ENCODE results near the gene CGB7. TPM values are rescaled to one million over a fixed set of nuclear protein-coding genes. Genes with fewer than 3 reads are reported as not detected.
"Not testable (repeated sequence)": the region's sequence is repeated elsewhere in the genome, so short reads cannot be mapped to it uniquely, and the experiment has no call there.

CGB7 gene
- total RNA-seq, 6 experiments from 2014 or later, result not detected

GRCh38 chr19:49028686-49029085 lies 28.9 kb downstream of the CGB7 start:
- H3K27me3 ChIP-seq; H3K4me1 ChIP-seq; DNase-seq; H3K36me3 ChIP-seq; H3K4me3 ChIP-seq; intact Hi-C loops (cut with DNase I); H3K27ac ChIP-seq; H3K9me3 ChIP-seq; ATAC-seq: not testable (repeated sequence)
- WGBS (ENCODE audit: insufficient coverage, low coverage, low lambda C conversion rate, missing lambda C conversion rate), result 69% methylated on average over 3 of the region's 9 CpGs

DNA sequence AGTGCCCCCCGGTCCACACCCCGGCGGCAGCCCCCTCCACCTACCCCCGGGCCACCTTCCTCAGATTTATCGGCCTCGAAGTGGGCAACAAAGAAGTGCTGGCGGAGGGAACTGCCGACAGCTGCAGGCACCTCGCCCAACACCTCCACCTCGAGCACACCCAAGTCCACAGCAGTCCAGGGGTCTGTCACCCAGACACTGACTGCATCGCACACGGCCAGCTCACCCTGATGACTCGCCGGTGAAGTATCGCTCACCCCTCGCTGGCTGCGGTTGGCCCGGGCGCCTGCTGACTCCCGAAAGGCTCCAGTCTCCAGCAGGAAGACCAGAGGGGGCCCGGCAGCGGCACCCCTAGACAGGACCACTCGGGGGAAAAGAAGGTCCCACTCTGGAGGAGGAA lies 31.9 kb downstream of the CGB7 start:
- DNase-seq; H3K4me3 ChIP-seq; ATAC-seq; H3K4me1 ChIP-seq; intact Hi-C loops (cut with DNase I); H3K9me3 ChIP-seq; H3K27me3 ChIP-seq; H3K36me3 ChIP-seq; H3K27ac ChIP-seq: not testable (repeated sequence)
- 74% methylated on average over 11 of the region's 23 CpGs for WGBS (ENCODE audit: insufficient coverage, low coverage, low lambda C conversion rate, missing lambda C conversion rate)

DNA sequence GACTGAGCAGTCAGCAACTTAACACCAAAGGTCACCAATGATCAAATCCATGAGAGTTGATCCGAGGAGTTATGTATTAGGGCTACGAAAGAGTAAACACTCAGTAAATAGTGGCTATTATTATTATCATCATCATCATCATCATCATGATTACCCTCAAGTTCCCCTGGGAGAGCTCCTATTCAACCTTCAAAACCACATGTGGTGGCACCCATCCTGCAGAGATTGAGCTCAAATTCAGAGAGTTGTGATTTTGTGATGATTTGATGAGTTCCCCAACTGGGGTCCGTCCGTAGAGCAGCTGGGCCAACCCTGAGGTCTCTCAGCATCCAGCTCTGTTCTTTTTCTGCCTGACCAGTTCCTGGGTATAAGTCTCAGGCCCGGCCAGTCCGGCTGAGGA lies 32.5 kb downstream of the CGB7 start:
- ATAC-seq; H3K36me3 ChIP-seq; H3K9me3 ChIP-seq; DNase-seq; H3K27ac ChIP-seq; H3K4me1 ChIP-seq; H3K27me3 ChIP-seq; H3K4me3 ChIP-seq; intact Hi-C loops (cut with DNase I): not testable (repeated sequence)
- WGBS (ENCODE audit: insufficient coverage, low coverage, low lambda C conversion rate, missing lambda C conversion rate), result no CpG with 5 or more reads among the region's 6 CpGs

- DNase-seq; intact Hi-C loops (cut with DNase I); H3K4me1 ChIP-seq; H3K9me3 ChIP-seq; H3K27ac ChIP-seq; ATAC-seq; H3K36me3 ChIP-seq; H3K27me3 ChIP-seq; H3K4me3 ChIP-seq: not testable (repeated sequence)
- no CpG with 5 or more reads among the region's 15 CpGs for WGBS (ENCODE audit: insufficient coverage, low coverage, low lambda C conversion rate, missing lambda C conversion rate)
Observed at GRCh38 chr19:49024233-49024632, 33.3 kb downstream of the CGB7 start, which contains the start of gene CGB3. TSS of gene CGB3 (minus strand) at chr19:49024333. CDS start at chr19:49023971, 362 bp downstream.

GRCh38 chr19:49022116-49022515 lies 35.4 kb downstream of the CGB7 start:
- ATAC-seq (no peak), DNase-seq (no peak)
- no peaks in the 10 kb centered on the region for H3K36me3 ChIP-seq
- TF ChIP-seq POLR2A (IDR thresholded peaks at IDR 0.05), result no peak
- TF ChIP-seq, protein P1, sequence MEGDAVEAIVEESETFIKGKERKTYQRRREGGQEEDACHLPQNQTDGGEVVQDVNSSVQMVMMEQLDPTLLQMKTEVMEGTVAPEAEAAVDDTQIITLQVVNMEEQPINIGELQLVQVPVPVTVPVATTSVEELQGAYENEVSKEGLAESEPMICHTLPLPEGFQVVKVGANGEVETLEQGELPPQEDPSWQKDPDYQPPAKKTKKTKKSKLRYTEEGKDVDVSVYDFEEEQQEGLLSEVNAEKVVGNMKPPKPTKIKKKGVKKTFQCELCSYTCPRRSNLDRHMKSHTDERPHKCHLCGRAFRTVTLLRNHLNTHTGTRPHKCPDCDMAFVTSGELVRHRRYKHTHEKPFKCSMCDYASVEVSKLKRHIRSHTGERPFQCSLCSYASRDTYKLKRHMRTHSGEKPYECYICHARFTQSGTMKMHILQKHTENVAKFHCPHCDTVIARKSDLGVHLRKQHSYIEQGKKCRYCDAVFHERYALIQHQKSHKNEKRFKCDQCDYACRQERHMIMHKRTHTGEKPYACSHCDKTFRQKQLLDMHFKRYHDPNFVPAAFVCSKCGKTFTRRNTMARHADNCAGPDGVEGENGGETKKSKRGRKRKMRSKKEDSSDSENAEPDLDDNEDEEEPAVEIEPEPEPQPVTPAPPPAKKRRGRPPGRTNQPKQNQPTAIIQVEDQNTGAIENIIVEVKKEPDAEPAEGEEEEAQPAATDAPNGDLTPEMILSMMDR (IDR thresholded peaks at IDR 0.05), result no peak
- H3K9me3 ChIP-seq, result no peaks in the 10 kb centered on the region
- intact Hi-C loops (cut with DNase I), result no loop called here
- WGBS (ENCODE audit: insufficient coverage, low coverage, low lambda C conversion rate, missing lambda C conversion rate), result 66% methylated on average over 5 of the region's 9 CpGs
- no peak overlapping the region for H3K27ac ChIP-seq
- peaks cover 0 to 18% (median 0%) of the 10 kb centered on the region in 4 donors for H3K4me1 ChIP-seq
- H3K4me3 ChIP-seq, result no peak overlapping the region
- no peaks in the 10 kb centered on the region for H3K27me3 ChIP-seq

DNA sequence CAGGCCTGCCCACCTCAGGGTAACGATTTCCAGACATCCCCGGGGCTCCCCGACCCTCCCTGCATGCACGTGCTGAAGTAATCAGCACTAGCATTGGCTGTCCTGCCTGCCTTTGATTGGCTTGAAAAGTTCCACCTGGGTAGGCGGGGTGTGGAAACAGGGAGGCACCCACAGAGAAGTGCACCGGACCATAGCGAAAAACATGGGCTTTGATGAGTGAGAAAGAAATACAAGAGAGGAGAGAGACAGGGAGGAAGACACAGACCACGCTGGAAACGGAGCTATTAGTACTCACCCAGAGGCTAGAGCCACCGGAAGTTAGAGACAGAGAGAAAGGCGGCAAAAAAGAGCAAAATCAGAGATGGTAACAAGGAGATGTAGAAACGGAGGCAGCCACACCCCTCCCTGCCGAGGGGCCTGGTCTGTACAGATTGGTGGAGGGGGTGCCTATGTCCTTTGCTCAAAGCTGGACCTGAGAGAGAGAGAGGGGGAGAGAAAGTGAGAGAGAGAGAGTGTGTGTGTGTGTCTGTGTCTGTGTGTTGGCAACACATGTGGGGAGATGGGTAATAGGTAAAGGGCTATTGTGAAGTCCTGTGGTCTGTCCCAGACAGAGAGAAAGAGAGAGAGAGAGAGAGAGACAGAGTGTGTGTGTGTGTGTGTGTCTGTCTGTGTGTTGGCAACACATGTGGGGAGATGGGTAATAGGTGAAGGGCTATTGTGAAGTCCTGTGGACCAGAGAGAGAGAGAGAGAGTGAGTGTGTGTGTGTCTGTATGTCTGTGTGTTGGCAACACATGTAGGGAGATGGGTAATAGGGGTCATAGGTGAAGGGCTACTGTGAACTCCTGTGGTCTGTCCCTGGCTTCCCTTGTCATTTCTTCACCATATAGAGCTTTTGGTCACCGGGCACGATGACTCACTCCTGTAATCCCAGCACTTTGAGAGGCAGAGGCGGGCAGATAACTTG lies 36.3 kb downstream of the CGB7 start:
- intact Hi-C loops (cut with DNase I), result no loop called here
- Histone ChIP-seq H3K36me3 (no peaks in the 10 kb centered on the region), H3K4me1 (peaks cover 0 to 18% (median 0%) of the 10 kb centered on the region in 4 donors), H3K4me3 (no peak overlapping the region), H3K9me3 (no peaks in the 10 kb centered on the region), H3K27ac (no peak overlapping the region), H3K27me3 (no peaks in the 10 kb centered on the region)
- 50% methylated on average over 12 of the region's 16 CpGs for WGBS (ENCODE audit: insufficient coverage, low coverage, low lambda C conversion rate, missing lambda C conversion rate)
- ATAC-seq, result no peak
- TF ChIP-seq POLR2A (IDR thresholded peaks at IDR 0.05), result no peak
- TF ChIP-seq, protein P1 (IDR thresholded peaks at IDR 0.05), result no peak
- DNase-seq, result no peak
